Measurements from ENCODE around the gene CYB561D2. TPM values are rescaled to one million over a fixed set of nuclear protein-coding genes. Genes with fewer than 3 reads are reported as not detected.
A peak's percentile ranks its signal among the peaks of the same experiment; 100 is the strongest.

The CYB561D2 gene
- total and polyA plus RNA-seq, 2 of the 13 experiments (the other 11 are each of a cell fraction or from before 2014, with no cell fraction given) = 11.1 to 17.2 TPM

GRCh38 chr3:50319894-50320625 is 30.6 kb upstream of the CYB561D2 start (continued):
- TF ChIP-seq ZMYM4 (CRISPR knock-in tag; IDR thresholded peaks at IDR 0.05) (0 out of 2 replicates have a peak, but pooled peaks have one; percentile 11), MYC (CRISPR knock-in tag; IDR thresholded peaks at IDR 0.05; ENCODE audit: borderline replicate concordance) (peak; percentile 19; the same call in 1 of the 2 replicates), NCOA1 (CRISPR knock-in tag; IDR thresholded peaks at IDR 0.05) (no peak), ZFP91 (CRISPR knock-in tag; IDR thresholded peaks at IDR 0.05; ENCODE audit: borderline replicate concordance) (0 out of 2 replicates have a peak, but pooled peaks have one; percentile 57), ZNF530 (CRISPR knock-in tag; IDR thresholded peaks at IDR 0.05; ENCODE audit: low read depth) (0 out of 2 replicates have a peak, but pooled peaks have one; percentile 29), ZNF687 (CRISPR knock-in tag; IDR thresholded peaks at IDR 0.05) (peak; percentile 57), HCFC1 (IDR thresholded peaks at IDR 0.05; ENCODE audit: low read depth, low read length) (no peak), FOXC1 (CRISPR knock-in tag; IDR thresholded peaks at IDR 0.05; ENCODE audit: borderline replicate concordance) (0 out of 2 replicates have a peak, but pooled peaks have one; percentile 15), ZNF44 (CRISPR knock-in tag; IDR thresholded peaks at IDR 0.05) (0 out of 2 replicates have a peak, but pooled peaks have one; percentile 3), SP4 (CRISPR knock-in tag; IDR thresholded peaks at IDR 0.05) (peak; percentile 54; the same call in 1 of the 2 replicates), MTF2 (CRISPR knock-in tag; IDR thresholded peaks at IDR 0.05; ENCODE audit: borderline replicate concordance) (no peak), ZNF329 (CRISPR knock-in tag; IDR thresholded peaks at IDR 0.05; ENCODE audit: low read depth) (no peak), HNF1B (CRISPR knock-in tag; IDR thresholded peaks at IDR 0.05) (0 out of 2 replicates have a peak, but pooled peaks have one; percentile 15), RBFOX2 (IDR thresholded peaks at IDR 0.05; ENCODE audit: low read depth, low read length) (0 out of 2 replicates have a peak, but pooled peaks have one; percentile 27), ZNF737 (CRISPR knock-in tag; IDR thresholded peaks at IDR 0.05; ENCODE audit: borderline replicate concordance) (0 out of 2 replicates have a peak, but pooled peaks have one; percentile 35), ZBTB14 (CRISPR knock-in tag; IDR thresholded peaks at IDR 0.05) (peak; percentile 17; the same call in 1 of the 2 replicates), RBM22 (optimal IDR thresholded peaks at IDR 0.05; ENCODE audit: low read length) (peak; percentile 15)
